NCI-H524 (cell line): ENCODE measurements around the gene SUPT3H.
A peak's percentile ranks its signal among the peaks of the same experiment; 100 is the strongest.
"Not testable (repeated sequence)": the region's sequence is repeated elsewhere in the genome, so short reads cannot be mapped to it uniquely, and the experiment has no call there.

Source experiments
- DNase-seq, 2 experiments: peaks; one replicate each; lab custom pipeline; 2025; lab: John Stamatoyannopoulos, UW

SUPT3H gene

DNA sequence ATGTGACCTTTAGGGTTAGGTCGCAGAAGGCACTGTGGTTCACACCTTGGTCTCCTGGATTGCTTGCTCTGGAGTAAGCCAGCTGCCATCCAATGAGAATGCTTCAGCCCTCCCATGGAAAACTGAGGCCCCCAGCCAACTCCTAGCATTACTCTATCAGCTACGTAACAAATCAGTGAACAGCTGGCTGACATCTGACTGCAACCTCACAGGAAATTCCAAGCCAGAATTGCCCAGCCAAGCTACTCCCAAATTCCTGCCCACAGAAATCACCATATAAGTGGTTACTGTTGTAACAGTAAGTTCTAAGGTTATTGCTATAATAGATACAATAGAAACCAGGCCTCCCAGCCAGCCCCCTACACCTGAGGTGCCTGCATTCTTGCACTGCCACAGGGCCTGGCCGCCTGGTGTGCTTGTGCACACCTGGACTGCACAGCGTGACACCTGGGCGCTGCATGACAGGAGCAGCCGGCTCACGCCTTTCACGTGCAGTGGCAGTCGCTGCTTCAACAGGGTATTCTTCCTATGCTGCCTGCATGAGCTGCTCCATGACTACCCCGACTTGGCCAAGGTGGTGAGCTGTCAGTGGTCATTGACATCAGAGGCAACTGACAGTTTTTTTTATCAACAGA lies 479.3 kb downstream of the SUPT3H start:
- DNase-seq: no peak

DNA sequence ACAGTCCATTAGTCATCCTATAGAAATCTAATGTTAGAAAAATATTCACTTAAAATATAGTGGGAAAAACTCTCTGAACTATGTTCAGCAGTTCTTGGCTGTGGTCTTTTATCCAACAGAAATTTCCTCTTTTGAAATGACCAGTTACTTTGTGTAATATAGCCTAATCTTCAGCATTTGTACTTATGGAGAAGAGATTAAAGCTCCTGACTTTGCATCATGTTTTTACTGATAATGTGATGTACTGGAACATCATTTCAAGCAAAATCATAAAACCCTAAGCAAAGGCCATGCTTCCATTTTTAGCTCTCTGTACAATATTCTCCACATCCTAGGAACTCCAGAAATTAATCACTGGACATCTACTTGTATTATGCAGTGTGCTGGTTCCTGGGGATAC lies 480.4 kb downstream of the SUPT3H start:
- no peak for DNase-seq

DNA sequence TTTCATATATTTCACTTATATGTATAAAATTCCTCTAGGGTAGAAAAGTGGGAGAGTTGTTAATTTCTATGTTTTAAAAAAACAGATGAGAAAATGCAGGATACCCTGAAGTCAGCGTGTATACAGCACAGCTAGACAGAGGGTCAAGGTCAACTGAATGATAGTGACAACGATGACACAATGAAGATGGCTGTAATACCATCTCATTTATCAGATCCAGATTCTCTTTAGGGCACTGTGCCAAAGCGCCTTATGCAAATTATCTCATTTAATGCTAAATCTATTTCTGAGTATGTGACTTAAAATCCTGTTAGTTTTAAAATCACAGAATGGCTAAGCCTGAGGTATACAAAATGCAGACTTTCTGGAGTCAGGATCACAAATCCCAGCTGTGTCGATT lies 481.0 kb downstream of the SUPT3H start:
- DNase-seq: no peak

DNA sequence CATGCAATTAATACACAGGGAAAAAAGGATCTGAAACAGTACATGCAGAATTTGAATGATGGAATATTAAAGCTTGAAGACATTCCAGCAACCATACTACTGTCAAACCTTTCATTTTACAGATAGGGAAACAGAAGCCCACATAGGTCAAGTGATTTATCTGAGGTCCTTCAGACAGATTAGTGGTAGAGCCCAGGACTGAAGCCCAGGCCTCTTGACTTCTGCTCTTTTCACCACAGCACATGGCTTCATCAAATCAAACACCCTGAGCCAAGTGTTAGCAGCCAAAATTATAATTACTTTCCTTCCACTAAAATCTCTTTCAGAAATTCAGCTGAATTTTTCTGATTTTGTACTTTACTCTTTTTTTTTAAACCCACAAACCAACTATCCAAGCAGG lies 485.2 kb downstream of the SUPT3H start:
- DNase-seq: peak in 1 of 2 experiments; percentile 18

DNA sequence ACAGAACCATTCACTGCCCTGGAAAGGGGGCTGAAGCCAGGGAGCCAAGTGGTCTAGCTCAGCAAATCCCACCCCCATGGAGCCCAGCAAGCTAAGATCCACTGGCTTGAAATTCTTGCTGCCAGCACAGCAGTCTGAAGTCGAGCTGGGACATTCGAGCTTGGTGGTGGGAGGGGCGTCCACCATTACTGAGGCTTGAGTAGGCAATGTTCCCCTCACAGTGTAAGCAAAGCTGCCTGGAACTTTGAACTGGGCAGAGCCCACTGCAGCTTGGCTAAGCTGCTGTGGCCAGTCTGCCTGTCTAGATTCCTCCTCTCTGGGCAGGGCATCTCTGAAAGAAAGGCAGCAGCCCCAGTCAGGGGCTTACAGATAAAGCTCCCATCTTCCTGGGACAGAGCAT lies 498.7 kb downstream of the SUPT3H start:
- not testable (repeated sequence) for DNase-seq

DNA sequence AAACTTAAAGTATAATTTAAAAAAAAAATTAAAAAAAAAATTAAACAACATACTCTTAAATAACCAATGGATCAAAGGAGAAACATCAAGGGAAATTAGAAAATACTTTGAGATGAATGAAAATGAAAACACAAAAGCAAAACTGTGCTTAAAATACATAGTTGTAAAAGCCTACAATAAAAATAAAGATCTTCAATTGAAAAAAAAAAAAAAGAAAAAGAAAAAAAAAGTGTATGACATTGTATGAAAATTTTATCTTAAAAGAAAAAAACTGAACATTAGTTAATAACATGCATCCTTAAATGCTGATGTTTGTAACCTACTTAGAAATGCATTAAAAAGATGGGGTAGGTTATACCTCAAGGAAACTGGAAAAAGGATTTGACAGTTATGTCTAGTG lies 501.1 kb downstream of the SUPT3H start:
- DNase-seq: not testable (repeated sequence)

DNA sequence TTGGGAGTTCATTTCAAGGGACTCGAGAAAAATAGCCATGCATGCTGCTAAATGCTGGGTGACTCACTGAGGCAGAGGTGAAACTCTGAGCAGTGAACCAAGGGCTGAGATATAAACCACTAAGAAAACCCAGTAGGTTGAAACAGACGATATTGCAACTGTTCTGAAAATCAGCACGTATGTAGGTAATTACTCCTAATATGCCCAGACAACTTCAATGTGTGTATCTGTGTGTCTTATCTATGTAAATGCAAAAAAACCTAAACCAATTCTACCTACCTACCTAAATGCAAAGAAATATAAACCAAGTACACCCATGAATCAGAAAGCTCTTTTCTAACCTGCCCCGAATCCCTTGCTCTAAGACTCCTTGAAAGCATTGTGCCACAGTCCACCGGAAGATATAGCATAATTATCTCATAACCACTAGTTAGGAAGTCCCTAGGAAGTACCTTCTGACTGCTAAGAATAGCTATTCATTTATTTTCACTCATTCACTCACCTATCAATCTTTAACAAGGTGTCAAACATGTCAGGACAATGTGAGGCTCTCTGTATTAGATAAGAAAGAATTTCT lies 508.3 kb downstream of the SUPT3H start:
- DNase-seq: no peak

DNA sequence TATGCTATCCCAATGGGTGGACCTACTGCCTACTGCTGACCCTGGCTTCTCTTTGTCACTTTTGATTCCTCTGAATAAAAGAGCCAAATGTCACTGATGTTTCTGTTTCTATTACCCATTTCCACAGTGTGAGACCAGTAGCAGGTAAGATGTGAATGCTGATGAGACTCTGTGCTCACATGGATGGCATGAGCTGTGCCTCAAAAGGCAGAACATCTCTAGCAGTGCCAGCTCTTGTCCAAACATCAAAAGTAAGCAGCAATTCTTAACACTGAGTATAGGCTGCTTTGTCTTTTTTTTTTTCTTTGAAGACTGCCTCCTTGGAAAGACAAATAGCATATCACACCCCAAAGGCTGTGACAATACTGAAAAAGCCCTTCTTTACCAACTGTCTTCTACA lies 508.8 kb downstream of the SUPT3H start:
- no peak for DNase-seq

DNA sequence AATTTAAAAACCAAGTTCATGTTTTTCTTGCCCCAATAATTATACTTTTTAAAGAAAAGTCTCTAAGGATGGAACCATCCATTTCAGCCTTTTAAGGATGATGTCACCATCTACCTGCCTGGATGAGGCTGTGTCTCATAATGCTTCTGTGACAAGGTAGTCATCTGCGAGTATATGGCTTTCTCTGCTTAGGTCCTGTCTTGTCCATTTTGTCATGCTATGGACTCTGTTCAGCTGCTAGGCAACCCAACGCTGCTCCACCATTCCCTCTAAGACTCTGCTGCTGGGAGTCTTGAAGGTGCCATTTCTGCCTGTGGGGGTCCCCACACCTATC lies 509.4 kb downstream of the SUPT3H start:
- DNase-seq: no peak

DNA sequence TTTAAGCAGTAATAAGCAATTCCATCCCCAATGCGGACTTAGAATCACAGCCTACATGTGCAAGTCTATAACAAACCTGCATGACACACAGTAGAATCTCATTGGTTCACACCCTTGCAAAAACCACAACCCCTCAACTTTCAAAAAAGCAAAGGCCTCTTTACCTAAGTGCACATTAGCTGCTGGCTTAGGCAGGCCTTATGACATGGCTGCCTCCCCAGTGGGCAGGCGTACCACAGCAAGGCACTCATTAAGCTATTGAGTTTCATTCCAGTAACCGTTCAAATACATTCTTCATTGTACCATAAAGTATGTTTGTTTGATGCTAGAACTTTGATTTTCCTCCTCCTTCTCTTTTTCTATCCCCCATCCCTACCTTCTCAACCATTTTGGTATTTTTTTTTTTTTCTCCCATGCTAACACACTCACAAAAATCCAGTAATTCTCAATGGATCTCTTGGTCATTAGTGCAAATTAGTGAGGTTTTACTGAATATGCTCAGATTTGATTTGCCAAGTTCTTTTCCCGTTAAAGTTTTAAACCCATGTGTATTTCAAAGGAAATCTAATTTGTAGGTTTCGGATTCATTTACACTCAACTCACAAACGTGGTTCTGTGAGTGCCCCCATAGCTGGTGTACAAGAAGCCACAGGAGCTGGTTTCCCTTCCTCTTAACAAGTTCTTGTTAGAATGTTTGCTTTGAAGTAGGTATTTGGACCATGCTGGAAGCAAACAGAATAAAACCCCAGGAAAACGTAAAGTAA lies 510.0 kb downstream of the SUPT3H start:
- no peak for DNase-seq

DNA sequence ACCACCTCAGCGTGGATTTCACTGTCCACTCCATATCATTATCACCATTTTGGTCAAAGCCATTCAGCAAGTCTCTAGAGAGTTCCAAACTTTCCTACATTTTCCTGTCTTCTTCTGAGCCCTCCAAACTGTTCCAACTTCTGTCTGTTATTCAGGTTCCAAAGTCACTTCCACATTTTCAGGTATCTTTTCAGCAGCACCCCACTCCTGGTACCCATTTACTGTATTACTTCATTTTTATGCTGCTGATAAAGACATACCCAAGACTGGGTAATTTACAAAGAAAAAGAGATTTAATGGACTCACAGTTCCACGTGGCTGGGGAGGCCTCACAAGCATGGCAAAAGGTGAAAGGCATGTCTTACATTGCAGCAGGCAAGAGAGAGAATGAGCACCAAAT lies 512.5 kb downstream of the SUPT3H start:
- DNase-seq: not testable (repeated sequence)

DNA sequence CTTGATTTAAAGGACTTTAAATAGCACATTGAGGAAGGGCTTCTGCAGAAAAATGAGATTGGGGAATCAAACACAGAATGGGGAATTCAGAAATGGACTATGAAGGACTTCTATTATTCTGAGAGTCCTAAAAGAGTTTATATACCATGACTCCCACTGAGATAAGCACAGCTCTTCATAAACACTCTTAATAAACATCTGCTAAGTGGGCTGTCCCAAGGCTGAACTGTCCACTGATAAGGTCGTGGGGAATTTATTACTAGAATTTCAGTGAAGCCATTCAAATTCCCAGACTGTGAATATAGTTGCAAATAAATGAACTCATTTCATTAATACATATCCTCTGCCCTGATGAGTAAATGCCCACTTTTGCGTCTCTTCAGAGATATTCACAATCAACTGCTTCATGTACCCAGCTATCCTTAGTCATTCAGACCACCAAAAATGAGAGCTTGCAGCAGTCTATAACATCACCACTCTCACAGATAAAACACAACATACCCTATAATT lies 517.8 kb downstream of the SUPT3H start:
- no peak for DNase-seq

DNA sequence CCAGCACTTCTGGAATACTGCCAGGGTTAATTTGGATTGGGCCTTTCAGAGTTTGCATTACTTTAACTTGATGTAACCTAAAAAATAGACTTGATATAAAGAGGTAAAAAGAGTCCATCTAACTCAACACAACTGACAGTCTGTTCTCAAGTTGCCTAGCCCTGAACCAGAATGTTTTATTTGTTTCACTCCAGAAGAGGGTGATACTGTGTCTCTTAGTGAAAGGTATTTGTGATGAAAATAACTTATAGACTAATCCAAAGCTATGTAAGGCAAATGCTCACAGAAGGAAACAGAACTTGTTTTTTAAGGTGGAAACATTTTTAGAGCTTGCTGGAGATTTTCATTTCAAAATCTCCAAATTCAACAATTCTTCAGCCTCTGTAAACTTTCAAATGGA lies 518.7 kb downstream of the SUPT3H start:
- no peak for DNase-seq

DNA sequence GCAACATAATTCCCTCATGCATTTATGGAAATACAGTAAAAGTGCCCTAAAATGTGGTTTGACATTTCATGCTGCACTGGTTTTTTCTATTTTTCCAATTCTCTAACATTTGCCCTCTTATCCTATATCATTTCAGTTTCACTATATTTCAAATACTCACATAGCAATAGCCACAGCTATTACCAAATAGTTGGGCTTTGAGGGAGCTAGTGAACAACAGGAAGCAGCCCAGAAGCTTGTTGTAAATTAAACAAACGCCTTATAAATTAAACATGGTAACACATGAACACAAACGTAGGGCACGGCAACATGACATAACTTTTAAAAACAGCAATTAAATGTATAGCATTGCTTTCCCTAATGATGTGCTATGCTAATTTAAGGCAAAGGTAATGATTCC lies 521.3 kb downstream of the SUPT3H start:
- no peak for DNase-seq

DNA sequence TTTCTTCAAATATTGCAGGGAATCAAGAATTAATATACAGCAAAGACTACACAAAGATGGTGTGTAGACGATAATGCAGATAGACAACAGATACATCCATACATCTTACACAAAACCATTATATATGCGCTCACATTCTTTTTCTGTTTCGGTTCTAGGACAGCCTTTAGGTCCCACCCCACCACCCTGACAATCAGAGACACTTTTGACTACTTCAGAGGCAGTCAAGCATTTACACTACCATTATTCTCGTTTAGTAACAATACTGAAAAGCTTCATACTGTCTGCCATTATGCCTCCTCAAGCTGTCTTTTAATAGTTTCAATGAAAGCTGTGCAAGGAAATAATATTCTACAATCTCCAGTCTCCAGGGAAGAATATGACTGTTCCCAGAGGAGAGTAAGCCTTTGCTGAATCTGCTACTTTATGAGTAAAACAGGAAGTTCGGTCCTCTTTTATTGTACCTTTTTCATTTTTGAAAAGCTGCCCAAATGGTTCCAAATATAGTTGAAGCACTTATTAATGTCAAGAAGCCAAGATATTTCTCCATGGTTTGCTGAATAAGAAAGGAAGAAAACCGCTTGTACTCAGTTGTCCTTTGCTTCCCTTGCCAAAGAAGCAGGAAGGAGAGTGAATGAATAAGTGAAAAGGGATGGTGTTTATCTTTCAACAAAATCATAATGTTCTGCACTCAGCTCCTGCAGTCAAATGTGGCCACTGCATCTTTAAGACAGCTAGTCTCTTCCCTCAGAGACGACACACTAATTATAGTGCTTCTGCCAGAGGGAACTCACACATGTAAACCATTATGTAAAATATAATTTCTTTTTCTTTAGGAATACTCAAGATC lies 521.9 kb downstream of the SUPT3H start:
- no peak for DNase-seq

DNA sequence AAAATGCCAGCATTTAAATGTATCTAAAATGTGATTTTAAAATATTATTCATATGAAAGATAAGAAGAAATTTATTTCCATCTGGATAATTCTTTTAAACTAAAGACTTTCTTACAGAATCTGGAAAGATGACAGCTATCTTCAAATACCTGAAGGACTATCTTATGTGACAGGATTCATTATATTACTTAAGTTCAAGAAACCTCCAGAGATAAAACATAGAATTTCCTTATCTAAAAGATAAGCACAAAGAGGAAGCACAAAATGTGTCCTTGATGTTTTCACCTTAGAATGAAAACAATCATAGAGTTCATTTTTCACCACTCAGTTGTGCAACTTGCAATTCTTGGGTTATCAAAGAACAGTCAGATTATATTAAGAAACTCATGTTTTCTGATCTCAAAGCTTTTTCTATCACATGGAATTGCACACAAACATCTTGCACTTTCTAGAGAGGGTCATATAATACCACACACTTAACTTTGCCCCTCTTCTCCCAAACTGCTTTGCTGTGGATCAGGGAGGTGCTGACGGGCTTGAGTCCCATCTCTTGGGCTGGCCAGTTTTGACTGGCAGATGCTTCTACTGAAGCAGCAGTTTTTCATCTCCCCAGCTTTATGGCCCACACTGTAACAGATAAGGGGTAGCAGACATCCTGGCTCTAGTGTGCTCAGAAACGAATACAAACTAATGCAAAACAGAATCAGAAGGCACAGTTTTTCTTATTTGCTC lies 522.9 kb downstream of the SUPT3H start:
- DNase-seq: no peak

DNA sequence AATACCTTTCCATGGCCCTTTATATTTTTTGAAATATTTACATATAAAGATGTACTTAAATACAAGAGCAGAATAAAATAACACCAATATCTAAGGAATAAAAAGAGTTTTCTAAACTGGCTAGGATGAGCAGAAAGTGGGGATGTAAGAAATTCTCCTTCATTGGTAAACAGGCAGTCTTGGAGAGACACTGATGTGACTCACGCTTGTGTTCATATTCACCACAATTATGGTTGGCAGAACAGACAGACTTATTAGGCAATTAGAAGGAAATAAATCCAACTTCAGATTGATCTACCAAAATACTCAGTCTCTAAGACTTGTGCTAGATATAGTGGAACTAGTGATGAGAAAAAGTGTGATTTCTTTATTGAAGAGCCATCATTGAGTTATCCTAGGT lies 526.6 kb downstream of the SUPT3H start:
- DNase-seq: no peak

DNA sequence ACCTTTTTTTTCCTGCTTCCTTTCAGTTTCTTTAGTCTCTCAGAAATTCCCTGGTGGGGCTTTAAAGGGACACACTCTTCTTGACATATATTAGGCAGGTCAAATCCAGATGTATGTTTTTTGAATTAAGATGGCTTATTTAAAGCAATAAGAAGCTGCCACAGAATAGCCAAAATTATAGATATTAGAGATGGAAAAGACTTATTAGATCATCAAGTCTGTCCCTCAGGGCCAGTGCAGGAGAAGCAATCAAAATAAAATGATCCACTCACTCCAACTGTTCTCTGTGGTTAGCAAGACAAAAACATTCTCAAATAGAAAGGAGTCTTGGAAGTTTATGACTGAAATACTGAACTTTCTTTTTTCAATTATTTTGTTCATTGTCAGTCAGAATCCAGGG lies 527.4 kb downstream of the SUPT3H start:
- DNase-seq: no peak

DNA sequence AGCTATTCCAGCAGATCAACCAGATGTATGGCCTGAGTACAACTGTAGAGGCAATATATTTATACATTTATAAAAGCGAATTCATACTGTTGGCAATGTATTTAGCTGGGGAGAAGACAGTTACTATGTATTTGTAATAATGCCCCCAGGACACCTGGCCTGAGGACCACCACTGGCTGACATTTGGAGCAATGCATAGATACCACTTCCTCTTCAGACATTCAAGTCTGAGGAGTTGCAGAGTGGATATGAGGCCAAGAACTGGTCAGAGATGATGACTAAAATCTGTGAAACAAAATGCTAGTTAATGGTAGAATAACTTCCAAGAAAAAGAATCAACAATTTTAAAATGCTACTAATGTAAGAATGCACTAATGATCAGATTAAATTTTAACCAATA lies 527.9 kb downstream of the SUPT3H start:
- DNase-seq: no peak

DNA sequence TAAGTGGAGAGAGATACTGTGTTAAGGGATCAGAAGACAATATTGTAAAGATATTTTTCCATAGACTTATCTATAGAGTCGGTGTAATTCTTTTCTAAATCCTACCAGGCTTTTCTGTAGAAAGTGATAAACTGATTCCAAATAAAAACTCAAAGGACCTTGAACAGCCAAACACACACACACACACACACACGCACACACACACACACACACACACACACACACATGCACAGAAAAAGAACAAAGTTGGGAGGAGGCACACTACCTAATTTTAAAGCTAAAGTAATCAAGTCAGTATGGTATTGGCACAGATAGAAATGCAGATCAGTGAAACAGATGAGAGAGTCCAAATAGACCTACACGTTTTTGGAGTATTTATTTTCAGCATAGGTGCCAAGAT lies 534.0 kb downstream of the SUPT3H start:
- DNase-seq: no peak

DNA sequence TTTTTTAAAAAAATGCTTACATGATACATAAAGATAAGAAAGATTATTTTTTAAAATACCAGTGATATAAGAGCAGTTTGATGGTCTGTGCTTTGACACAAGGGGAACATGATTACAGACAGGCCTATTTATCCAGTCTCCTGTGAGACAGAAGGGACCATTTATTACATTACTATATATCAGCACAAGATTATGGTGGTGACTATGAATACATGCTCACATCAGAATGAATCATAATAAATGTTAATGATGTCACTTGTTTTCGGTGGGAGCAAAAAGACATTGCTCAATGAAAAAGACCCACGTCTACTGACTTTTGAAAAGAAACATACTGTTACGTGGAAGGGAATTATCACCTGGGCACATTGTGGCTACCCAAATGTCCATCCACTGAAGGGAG lies 535.1 kb downstream of the SUPT3H start:
- DNase-seq: no peak

DNA sequence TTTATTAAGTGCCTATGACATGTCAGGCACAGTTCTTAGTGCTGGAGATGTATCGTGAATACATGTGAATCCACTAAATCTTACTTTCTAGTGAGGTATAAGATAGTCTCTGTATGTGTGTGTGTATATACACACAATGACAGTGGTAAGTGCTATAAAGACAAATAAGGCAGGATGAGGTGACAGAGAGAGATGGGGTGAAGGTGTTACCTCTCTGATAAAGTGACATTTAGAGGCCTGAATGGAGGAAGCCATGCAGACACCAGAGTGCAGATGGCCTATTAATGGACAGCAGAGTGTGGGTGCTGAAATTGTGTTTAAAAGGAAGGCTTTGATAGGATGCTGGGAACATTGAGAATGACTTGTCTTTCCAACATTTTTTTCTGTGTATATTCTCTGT lies 535.9 kb downstream of the SUPT3H start:
- no peak for DNase-seq
